HL-60 (cell line): Measurements from ENCODE around the gene CTDSP1.

Experiments used
- DNase-seq, 2 experiments: peaks; one replicate each; pipeline ENCODE4 v3.0.0-alpha.2; 2010 to 2020; ENCODE audit warnings: low read depth in 1 of 2, low spot score in 1 of 2
- H3K27ac ChIP-seq: fragments of 250-450 bp; sonication (Bioruptor Pico); replicated peaks from 2 replicates; pipeline ENCODE4 v1.5.1; 2020; ENCODE audit warnings: mild to moderate bottlenecking, moderate library complexity
- H3K27me3 ChIP-seq: fragments of 250-450 bp; sonication (Bioruptor Pico); 2 replicates; pipeline ENCODE4 v1.5.1; 2021; ENCODE audit warnings: mild to moderate bottlenecking, moderate library complexity; ENCODE audit not compliant: insufficient read depth, poor library complexity, severe bottlenecking
- H3K4me3 ChIP-seq: replicated peaks from 2 replicates; pipeline ENCODE4 v1.5.1; 2011; ENCODE audit warnings: mild to moderate bottlenecking, control low read depth, low read length; ENCODE audit not compliant: insufficient read depth
- GABPA ChIP-seq: IDR thresholded peaks from 2 replicates; pipeline ENCODE4 v1.6.1; 2012; ENCODE audit warnings: low read depth
- POLR2AphosphoS5 ChIP-seq: IDR thresholded peaks from 2 replicates; pipeline ENCODE4 v1.6.1; 2012; ENCODE audit warnings: low read depth
- SPI1 ChIP-seq: IDR thresholded peaks from 2 replicates; pipeline ENCODE4 v1.6.1; 2012; ENCODE audit warnings: low read depth, mild to moderate bottlenecking, borderline replicate concordance
- long read RNA-seq: library from polyadenylated mRNA; unstranded; transcript quantifications from one replicate; pipeline ENCODE4 v2.0.0, GENCODE V29; 2020
- TF ChIP-seq, protein P1 (sequence below): IDR thresholded peaks from 2 replicates; pipeline ENCODE4 v1.6.1; 2012; ENCODE audit warnings: low read depth; ENCODE audit not compliant: insufficient replicate concordance
- TF ChIP-seq, protein P2 (sequence below): IDR thresholded peaks from one replicate; pipeline ENCODE4 v1.5.1; 2011; ENCODE audit warnings: low read length, control low read depth, inconsistent platforms; ENCODE audit not compliant: insufficient read depth

Gene CTDSP1
- long read RNA-seq, transcript CTDSP1-201 (7 exons, 2,638 nt) = major isoform, 7 of 42 reads
- long read RNA-seq, partial matches to known transcripts = 4 of 42 reads
- long read RNA-seq, other reads (novel, unspliced or antisense) = 29 of 42 reads

GRCh38 chr2:218399391-218400166, at the start of gene CTDSP1:
Gene CTDSP1, plus strand, starts transcription at chr2:218399868. Its CDS starts 223 bp downstream, at chr2:218400091.
- peak; percentile 39; the same call in 1 of the 2 replicates for TF ChIP-seq POLR2AphosphoS5
- TF ChIP-seq, protein P1, sequence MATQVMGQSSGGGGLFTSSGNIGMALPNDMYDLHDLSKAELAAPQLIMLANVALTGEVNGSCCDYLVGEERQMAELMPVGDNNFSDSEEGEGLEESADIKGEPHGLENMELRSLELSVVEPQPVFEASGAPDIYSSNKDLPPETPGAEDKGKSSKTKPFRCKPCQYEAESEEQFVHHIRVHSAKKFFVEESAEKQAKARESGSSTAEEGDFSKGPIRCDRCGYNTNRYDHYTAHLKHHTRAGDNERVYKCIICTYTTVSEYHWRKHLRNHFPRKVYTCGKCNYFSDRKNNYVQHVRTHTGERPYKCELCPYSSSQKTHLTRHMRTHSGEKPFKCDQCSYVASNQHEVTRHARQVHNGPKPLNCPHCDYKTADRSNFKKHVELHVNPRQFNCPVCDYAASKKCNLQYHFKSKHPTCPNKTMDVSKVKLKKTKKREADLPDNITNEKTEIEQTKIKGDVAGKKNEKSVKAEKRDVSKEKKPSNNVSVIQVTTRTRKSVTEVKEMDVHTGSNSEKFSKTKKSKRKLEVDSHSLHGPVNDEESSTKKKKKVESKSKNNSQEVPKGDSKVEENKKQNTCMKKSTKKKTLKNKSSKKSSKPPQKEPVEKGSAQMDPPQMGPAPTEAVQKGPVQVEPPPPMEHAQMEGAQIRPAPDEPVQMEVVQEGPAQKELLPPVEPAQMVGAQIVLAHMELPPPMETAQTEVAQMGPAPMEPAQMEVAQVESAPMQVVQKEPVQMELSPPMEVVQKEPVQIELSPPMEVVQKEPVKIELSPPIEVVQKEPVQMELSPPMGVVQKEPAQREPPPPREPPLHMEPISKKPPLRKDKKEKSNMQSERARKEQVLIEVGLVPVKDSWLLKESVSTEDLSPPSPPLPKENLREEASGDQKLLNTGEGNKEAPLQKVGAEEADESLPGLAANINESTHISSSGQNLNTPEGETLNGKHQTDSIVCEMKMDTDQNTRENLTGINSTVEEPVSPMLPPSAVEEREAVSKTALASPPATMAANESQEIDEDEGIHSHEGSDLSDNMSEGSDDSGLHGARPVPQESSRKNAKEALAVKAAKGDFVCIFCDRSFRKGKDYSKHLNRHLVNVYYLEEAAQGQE = no peak
- peak; percentile 18; the same call in 1 of the 2 replicates for TF ChIP-seq GABPA
- peak; percentile 91 to 98 for DNase-seq
- H3K27ac ChIP-seq = peak within 1 kb of the TSS; percentile 99

DNA sequence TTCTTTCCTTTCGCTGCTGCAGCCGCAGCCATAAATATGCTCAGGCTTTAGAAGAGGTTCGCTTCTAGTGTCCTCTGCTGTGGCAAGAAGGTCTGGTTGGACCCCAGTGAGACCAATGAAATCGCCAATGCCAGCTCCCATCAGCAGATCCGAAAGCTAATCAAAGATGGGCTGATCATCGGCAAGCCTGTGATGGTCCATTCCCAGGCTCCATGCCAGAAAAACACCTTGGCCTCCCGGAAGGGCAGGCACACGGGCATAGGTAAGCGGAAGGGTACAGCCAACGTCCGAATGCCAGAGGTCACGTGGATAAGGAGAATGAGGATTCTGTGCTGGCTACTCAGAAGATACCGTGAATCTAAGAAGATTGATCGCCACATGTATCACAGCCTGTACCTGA, 45.6 kb upstream of the CTDSP1 start:
- H3K27me3 ChIP-seq = no peaks in the 10 kb centered on the region
- H3K27ac ChIP-seq = no peak overlapping the region
- TF ChIP-seq GABPA = no peak
- no peak for TF ChIP-seq SPI1
- TF ChIP-seq POLR2AphosphoS5 = no peak
- TF ChIP-seq, protein P2, sequence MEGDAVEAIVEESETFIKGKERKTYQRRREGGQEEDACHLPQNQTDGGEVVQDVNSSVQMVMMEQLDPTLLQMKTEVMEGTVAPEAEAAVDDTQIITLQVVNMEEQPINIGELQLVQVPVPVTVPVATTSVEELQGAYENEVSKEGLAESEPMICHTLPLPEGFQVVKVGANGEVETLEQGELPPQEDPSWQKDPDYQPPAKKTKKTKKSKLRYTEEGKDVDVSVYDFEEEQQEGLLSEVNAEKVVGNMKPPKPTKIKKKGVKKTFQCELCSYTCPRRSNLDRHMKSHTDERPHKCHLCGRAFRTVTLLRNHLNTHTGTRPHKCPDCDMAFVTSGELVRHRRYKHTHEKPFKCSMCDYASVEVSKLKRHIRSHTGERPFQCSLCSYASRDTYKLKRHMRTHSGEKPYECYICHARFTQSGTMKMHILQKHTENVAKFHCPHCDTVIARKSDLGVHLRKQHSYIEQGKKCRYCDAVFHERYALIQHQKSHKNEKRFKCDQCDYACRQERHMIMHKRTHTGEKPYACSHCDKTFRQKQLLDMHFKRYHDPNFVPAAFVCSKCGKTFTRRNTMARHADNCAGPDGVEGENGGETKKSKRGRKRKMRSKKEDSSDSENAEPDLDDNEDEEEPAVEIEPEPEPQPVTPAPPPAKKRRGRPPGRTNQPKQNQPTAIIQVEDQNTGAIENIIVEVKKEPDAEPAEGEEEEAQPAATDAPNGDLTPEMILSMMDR = no peak
- TF ChIP-seq, protein P1 = no peak
- no peak overlapping the region for H3K4me3 ChIP-seq
- no peak for DNase-seq

More at GRCh38 chr2:218399391-218400166, at the start of gene CTDSP1:
- Histone ChIP-seq H3K4me3 (peak within 1 kb of the TSS; percentile 79), H3K27me3 (no peaks in the 10 kb centered on the region)

- Histone ChIP-seq H3K4me3 (no peak overlapping the region), H3K27ac (no peak overlapping the region), H3K27me3 (no peaks in the 10 kb centered on the region)
- TF ChIP-seq, protein P1 = no peak
- TF ChIP-seq, protein P2 = no peak
- TF ChIP-seq SPI1 (no peak), POLR2AphosphoS5 (no peak), GABPA (no peak)
- DNase-seq = no peak
These were observed 44.7 kb upstream of the CTDSP1 start for GRCh38 chr2:218354850-218355443.
